Measurements from ENCODE around the gene TBL1XR1.

- TF ChIP-seq, protein P1, sequence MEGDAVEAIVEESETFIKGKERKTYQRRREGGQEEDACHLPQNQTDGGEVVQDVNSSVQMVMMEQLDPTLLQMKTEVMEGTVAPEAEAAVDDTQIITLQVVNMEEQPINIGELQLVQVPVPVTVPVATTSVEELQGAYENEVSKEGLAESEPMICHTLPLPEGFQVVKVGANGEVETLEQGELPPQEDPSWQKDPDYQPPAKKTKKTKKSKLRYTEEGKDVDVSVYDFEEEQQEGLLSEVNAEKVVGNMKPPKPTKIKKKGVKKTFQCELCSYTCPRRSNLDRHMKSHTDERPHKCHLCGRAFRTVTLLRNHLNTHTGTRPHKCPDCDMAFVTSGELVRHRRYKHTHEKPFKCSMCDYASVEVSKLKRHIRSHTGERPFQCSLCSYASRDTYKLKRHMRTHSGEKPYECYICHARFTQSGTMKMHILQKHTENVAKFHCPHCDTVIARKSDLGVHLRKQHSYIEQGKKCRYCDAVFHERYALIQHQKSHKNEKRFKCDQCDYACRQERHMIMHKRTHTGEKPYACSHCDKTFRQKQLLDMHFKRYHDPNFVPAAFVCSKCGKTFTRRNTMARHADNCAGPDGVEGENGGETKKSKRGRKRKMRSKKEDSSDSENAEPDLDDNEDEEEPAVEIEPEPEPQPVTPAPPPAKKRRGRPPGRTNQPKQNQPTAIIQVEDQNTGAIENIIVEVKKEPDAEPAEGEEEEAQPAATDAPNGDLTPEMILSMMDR (IDR thresholded peaks at IDR 0.05; ENCODE audit: poor library complexity): no peak
- no peak for TF ChIP-seq EZH2 (IDR thresholded peaks at IDR 0.05; ENCODE audit: borderline replicate concordance)
These were observed 202.1 kb downstream of the TBL1XR1 start for GRCh38 chr3:176994891-176995781.
